GM12872 (cell line): ENCODE measurements around the gene ANO10.

Experiments used
- TF ChIP-seq, protein P1 (sequence below): IDR thresholded peaks from 3 replicates; pipeline ENCODE4 v1.5.1; 2011; ENCODE audit warnings: low read depth, mild to moderate bottlenecking, low read length, moderate library complexity; ENCODE audit not compliant: insufficient read depth

Gene ANO10

DNA sequence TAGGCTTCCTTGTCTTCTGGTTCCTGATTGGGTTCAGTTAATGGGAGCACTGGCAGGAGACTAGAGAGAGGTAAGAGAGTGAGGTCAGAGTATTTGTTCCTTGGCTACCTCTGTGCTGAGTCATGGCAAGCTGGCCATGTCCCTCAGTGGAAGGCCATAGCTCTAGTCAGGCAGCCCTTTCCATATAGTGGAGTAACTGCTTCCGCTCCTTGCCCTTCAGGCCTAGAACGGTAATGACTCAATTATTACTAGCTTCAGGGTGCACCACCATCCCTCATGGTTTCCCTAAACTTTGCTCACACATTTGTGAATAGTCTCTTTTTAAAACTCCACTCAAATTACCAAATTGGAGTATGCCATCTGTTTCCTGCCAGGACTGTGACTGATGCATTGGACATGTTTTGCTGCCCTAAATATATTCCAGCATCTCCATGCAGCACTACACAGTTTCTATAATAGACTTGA lies 10.5 kb upstream of the ANO10 start:
- TF ChIP-seq, protein P1, sequence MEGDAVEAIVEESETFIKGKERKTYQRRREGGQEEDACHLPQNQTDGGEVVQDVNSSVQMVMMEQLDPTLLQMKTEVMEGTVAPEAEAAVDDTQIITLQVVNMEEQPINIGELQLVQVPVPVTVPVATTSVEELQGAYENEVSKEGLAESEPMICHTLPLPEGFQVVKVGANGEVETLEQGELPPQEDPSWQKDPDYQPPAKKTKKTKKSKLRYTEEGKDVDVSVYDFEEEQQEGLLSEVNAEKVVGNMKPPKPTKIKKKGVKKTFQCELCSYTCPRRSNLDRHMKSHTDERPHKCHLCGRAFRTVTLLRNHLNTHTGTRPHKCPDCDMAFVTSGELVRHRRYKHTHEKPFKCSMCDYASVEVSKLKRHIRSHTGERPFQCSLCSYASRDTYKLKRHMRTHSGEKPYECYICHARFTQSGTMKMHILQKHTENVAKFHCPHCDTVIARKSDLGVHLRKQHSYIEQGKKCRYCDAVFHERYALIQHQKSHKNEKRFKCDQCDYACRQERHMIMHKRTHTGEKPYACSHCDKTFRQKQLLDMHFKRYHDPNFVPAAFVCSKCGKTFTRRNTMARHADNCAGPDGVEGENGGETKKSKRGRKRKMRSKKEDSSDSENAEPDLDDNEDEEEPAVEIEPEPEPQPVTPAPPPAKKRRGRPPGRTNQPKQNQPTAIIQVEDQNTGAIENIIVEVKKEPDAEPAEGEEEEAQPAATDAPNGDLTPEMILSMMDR = no peak

DNA sequence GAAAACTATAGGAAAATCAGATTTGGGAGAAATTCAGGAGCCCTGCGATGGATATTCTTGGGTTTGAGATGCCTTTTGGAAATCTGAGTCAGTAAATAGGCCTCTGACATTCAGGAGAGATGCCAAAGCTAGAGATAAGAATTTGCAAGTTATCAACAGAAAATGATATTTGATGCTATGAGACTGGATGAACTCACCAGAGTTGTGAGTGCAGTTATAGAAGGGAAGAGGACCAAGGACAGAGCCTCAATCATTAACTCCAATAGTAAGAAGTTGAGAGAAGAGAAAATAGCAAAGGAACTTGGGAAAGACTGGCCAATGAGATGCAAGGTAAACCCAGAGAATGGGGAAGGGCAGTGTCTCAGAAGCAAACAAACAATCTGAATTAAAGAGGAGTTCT lies 7.9 kb upstream of the ANO10 start:
- TF ChIP-seq, protein P1 = no peak

DNA sequence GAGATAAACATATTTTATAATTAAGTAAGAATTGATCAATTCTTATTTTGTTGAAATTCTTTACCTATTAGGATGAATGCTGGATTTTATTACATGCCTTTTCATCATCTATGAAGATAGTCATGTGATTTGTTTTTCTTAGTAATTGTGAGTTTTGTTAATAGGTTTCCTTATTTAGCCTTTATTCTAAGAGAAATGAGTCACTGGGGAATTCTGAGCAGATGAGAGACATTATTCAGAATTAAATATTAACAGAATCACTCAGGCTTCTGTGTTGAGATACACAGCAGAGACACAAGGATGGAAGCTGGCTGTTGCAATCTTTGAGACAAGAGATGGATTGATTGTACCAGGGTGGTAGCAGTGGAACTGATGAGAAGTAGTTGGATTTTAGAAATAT lies 7.4 kb upstream of the ANO10 start:
- TF ChIP-seq, protein P1 = no peak

DNA sequence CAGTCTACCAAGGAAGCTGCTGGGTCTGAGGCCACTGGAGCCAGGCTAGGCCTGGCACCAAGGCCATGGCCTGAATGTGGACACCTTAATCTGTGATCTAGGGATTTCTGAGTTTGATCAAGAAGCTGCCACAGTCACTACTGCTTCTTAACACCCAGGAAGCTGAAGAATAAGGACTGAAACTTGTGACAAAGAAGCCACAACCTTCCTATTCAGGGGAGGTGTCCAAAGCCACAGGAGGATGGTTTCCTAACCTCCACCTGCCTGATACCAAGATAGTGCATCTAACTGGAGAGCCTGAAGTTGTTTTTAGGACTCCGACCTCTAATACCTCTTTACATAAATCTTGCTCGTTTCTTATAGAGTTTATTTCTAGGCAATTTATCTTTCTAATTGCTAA lies 5.5 kb upstream of the ANO10 start:
- TF ChIP-seq, protein P1 = no peak

DNA sequence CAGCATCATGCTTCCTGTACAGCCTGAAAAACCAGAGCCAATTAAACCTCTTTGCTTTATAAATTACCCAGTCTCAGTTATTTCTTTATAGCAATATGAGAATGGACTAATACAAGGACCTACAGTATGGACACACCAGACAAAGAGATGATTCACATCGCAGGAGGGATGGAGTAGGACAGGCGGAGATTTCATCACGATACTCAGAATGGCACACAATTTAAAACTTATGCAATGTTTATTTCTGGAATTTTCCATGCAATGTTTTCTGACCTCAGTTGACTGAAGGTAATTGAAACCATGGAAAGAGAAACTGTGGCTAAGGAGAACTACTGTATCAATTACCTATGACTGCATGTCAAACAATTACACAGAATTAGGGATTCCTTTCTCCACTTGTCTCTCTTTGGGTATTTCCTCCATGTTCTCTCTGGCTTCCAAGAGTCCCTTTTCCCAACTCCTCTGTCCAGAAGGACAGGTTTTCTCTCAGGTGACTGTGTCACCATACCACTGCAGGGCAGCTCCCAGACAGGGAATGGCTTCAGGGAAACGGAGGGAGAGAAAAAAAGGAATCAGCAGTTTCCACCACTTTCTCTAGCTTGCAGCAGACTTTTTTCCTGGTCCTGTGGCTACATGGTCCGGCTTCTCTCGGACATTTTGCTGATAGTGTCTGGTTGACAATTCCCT lies 3.0 kb upstream of the ANO10 start:
- TF ChIP-seq, protein P1 = no peak

DNA sequence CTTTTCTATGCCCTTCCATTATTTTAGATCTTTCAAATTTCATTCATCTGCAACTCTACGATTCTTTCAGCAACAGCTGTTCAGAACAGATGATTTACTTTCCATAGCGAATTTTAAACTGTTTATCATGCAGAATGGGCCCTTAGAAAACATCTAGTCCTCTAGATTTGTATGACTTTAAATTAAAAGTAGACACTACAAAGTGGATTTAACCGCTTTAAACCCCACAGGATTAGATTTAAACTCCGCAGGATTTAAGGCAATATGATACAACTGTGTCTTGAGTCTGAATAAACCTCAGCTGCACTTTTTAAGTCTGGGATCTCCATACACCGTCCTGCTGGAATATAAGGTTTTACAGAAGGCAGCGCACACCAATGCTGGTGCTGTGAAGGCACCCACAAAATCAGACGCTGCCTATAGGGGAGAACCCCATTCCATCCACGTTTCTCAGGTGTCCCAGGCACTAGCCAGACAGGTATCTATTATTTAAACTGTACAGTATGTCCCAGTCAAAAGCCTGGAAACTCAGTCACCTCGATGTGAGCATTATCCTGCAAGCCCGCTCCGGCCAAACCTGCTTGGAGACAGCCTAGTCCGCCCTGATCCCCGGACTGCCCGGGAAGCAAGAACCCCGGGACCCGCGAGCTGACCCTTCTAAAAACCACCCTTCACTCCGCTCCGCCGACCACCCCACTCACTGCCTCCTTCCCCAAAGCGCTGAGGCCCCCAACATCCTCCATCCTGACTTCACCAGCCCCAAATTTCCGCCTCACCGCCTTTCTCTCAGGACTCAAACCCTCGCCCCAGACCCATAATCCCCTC lies 768 bp downstream of the ANO10 start:
- TF ChIP-seq, protein P1 = no peak

DNA sequence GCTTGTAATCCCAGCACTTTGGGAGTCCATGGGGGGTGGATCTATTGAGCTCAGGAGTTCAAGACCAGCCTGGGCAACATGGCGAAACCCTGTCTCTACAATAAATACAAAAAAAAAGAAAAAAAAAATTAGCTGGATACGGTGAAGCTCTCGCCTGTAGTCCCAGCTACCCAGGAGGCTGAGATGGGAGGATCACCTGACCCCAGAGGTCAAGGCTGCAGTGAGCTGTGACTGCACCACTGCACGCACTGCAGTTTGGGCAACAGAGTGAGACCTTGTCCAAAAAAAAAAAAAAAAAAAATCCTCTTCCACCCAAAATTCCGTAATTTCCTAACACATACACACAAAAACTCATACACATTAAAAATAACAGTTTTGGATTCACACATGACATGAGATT lies 2.2 kb downstream of the ANO10 start:
- TF ChIP-seq, protein P1 = no peak
